Body of pancreas (tissue), 4 donors: Measurements from ENCODE around the gene ZFP36L2. TPM values are rescaled to one million over a fixed set of nuclear protein-coding genes. Genes with fewer than 3 reads are reported as not detected.

Experiments
- ATAC-seq: fragments of 150-250 bp; one replicate; pipeline ENCODE4 v1.9.1; 2016
- DNase-seq, 4 donors: peaks; one replicate each; pipeline ENCODE4 v3.0.0-alpha.2; 2019
- H3K27ac ChIP-seq, 4 donors: fragments of 200-600 bp; sonication (generic); 1 replicate in 3 of 4; 2 replicates in 1 of 4; pipeline versions ENCODE4 v1.5.1 to v1.6.1; 2016 to 2019; ENCODE audit warnings: mild to moderate bottlenecking in 1 of 4, mixed read lengths in 1 of 4, moderate library complexity in 1 of 4
- H3K27me3 ChIP-seq, 2 donors: fragments of 200-600 bp; sonication (generic); one replicate each; pipeline ENCODE4 v1.6.0; 2016; ENCODE audit warnings: mild to moderate bottlenecking in 1 of 2
- H3K36me3 ChIP-seq, 2 donors: fragments of 200-600 bp; sonication (generic); replicated peaks in 1 of 2; 2 replicates each; pipeline ENCODE4 v1.5.1; 2016; ENCODE audit warnings: low read depth in 2 of 2; ENCODE audit not compliant: insufficient read depth in 1 of 2
- H3K4me1 ChIP-seq: fragments of 200-600 bp; sonication (generic); one replicate; pipeline ENCODE4 v1.6.0; 2016
- H3K4me3 ChIP-seq, 2 donors: fragments of 200-600 bp; sonication (generic); 1 replicate in 1 of 2; 2 replicates in 1 of 2; pipeline ENCODE4 v1.5.1; 2016 to 2019
- H3K9me3 ChIP-seq, 3 donors: fragments of 200-600 bp; sonication (generic); 1 replicate in 2 of 3; 2 replicates in 1 of 3; pipeline ENCODE4 v1.5.1; 2016
- CTCF ChIP-seq, 7 experiments: fragments of 450-650 bp in 4 of 7; fragments of 200-600 bp in 3 of 7; sonication (generic) in 3 of 7; IDR thresholded peaks; one replicate each; pipeline ENCODE4 v1.5.1; 2016 to 2019; ENCODE audit warnings: antibody characterized with exemption in 7 of 7
- POLR2A ChIP-seq, 3 donors: fragments of 450-650 bp; IDR thresholded peaks; one replicate each; pipeline ENCODE4 v1.6.1; 2016; ENCODE audit warnings: antibody characterized with exemption in 3 of 3, mild to moderate bottlenecking in 2 of 3
- WGBS, 2 donors: methylation state at CpG; one replicate each; pipeline ENCODE4 v1.1.5; 2017; 5-methylcytosine and 5-hydroxymethylcytosine counted together
- intact Hi-C: fragments of 100-400 bp; cut with DNase I; formaldehyde crosslinking; loops from one replicate; pipeline ENCODE4 v1.15.1; 2023
- total RNA-seq, 2 donors: library from RNA; depleted of rRNA; stranded (reverse); fragments of >200 nt; gene quantifications; one replicate each; pipeline ENCODE4 v1.1.0, GENCODE V29; 2016

ZFP36L2 gene
- total RNA-seq, 2 donors from 2014 or later, result 57.1 to 116 TPM

DNA sequence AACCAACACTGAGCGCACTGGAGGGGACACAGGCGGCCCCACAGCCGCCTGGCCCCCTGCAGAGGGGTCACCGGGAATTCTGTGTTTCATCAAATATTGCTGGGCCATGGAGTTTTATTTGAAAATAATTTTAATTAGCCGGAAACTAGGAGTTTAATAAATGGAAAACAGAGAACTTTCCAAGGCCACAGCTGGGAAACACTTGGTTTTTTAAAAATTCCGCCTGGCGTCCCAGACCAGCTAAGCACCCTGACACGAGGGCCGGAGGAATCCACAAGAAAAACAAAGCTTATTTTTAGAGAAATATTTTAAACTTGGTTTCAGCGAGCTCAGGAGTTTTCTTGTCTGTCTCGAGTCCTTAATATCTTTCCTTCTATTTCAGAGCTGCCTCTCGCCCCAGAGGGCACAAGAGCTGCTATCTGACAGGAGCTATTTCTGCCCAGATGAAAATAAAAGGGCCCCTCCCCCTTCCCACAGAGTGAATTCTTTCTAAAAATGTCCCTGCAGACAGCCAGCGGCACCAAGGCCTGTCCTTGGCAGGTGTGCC, 8.2 kb downstream of the ZFP36L2 start:
- H3K27me3 ChIP-seq, result no peaks in the 10 kb centered on the region
- no peaks in the 10 kb centered on the region for H3K36me3 ChIP-seq
- intact Hi-C loops, result loop anchor here (10.0 kb wide), 2 partner anchors 53 to 183 kb away; no protein-coding TSS in a partner anchor
- DNase-seq (peak in 1 of 4 donors; percentile 33), ATAC-seq (no peak)
- WGBS, 2 donors, result 21 to 22% methylated on average over 13 of the region's 13 CpGs
- no peak for TF ChIP-seq POLR2A (IDR thresholded peaks at IDR 0.05)
- TF ChIP-seq CTCF (IDR thresholded peaks at IDR 0.05), result peak in 2 of 7 experiments; percentile 7 to 22
- no peak overlapping the region for H3K4me3 ChIP-seq
- no peaks in the 10 kb centered on the region for H3K9me3 ChIP-seq
- H3K4me1 ChIP-seq, result peaks cover 58% of the 10 kb centered on the region
- peak overlapping the region; percentile 88 to 98 (median 97) for H3K27ac ChIP-seq

DNA sequence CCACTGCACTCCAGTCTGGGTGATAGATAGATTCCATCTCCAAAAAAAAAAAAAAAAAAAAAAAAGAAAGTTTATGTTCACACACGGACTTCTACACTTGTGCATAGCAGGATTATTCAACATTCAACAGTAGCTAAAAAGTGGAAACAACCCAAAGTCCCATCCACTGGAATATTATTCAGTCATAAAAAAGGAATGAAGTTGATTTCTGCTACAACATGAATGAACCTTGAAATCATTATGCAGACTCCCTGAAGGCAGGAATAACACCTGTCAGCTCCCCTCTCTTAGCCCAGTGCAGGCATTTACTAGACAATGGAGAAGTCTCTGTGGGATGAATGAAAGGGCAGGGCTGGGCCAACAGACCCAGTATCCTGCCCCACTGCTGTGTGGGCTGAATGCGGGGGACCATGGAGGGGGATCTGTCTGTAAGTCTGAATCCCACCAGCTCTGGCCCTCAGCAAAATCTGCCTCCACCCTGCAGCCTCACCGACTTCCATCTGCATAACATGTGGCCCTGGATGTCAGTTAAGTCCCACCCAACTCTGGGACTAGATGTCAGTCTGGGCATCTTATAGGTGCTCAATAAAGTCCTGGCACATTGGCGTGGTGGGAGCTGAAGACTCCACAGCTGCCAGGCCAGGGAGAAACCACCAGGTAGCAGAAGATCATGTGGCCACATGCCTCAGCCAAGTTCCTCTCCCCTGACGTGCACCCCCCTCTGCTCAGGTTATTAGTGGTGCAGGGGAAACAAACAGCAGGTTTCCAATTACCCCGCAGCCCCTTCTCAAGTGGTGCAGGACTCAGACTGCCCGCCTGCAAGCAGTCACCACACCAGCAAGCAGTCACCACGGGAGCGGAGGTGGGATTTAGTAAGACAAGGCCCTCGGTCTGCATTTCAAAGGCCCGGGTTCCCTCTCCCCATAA, 8.9 kb downstream of the ZFP36L2 start:
- 48 to 53% methylated on average over 9 to 11 of the region's 11 CpGs for WGBS, 2 donors
- H3K9me3 ChIP-seq, result no peaks in the 10 kb centered on the region
- peak overlapping the region; percentile 88 to 98 (median 97) for H3K27ac ChIP-seq
- H3K4me3 ChIP-seq, result no peak overlapping the region
- no peak for TF ChIP-seq CTCF (IDR thresholded peaks at IDR 0.05)
- TF ChIP-seq POLR2A (IDR thresholded peaks at IDR 0.05), result no peak
- ATAC-seq (no peak), DNase-seq (peak in 3 of 4 donors; percentile 39 to 53 (median 47))
- intact Hi-C loops, result loop anchor here (10.0 kb wide), 2 partner anchors 53 to 183 kb away; no protein-coding TSS in a partner anchor
- H3K4me1 ChIP-seq, result peaks cover 53% of the 10 kb centered on the region
- no peaks in the 10 kb centered on the region for H3K36me3 ChIP-seq
- no peaks in the 10 kb centered on the region for H3K27me3 ChIP-seq

GRCh38 chr2:43216629-43217028, 9.8 kb downstream of the ZFP36L2 start:
- TF ChIP-seq CTCF (IDR thresholded peaks at IDR 0.05), result no peak
- TF ChIP-seq POLR2A (IDR thresholded peaks at IDR 0.05), result no peak
- H3K27me3 ChIP-seq, result no peaks in the 10 kb centered on the region
- no peak for ATAC-seq
- WGBS, 2 donors, result 89% methylated on average over 8 of the region's 8 CpGs
- H3K36me3 ChIP-seq, result no peaks in the 10 kb centered on the region
- H3K4me3 ChIP-seq, result no peak overlapping the region
- H3K27ac ChIP-seq, result no peak overlapping the region
- no peak for DNase-seq
- H3K9me3 ChIP-seq, result no peaks in the 10 kb centered on the region
- intact Hi-C loops, result loop anchor here (10.0 kb wide), 2 partner anchors 52 to 182 kb away; no protein-coding TSS in a partner anchor
- H3K4me1 ChIP-seq, result peaks cover 44% of the 10 kb centered on the region

DNA sequence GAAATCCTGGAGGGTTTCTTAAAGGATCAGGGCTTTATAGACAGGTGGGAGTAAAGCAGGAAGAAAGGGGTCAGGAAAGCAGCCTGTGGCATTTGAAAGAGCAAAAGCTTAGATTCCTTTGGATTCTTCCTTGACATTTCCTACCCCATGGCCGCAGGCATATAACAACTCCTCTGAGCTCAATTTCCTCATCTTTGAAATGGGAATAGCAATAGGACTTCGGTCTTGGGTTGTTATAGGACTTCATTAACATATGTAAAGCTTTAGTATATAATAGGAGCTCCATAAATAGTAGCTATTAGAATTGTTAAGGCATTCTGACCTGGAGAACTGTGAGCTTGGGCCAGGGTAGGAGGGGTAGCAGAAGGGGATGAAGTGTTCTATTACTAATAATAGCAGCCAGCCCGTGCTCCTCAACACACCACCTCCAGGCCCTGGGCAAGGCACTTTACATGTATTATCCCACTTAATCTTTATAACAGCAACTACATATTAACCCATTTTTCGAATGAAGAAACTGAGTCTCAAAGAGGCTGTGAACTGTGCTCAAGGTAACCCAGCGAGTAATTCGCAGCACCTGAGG, 10.6 kb downstream of the ZFP36L2 start:
- TF ChIP-seq POLR2A (IDR thresholded peaks at IDR 0.05) (no peak), CTCF (IDR thresholded peaks at IDR 0.05) (no peak)
- H3K4me3 ChIP-seq, result no peak overlapping the region
- DNase-seq (no peak), ATAC-seq (no peak)
- no peak overlapping the region for H3K27ac ChIP-seq
- no peaks in the 10 kb centered on the region for H3K9me3 ChIP-seq
- intact Hi-C loops, result loop anchor here (10.0 kb wide), 2 partner anchors 51 to 181 kb away; no protein-coding TSS in a partner anchor
- H3K4me1 ChIP-seq, result peaks cover 35% of the 10 kb centered on the region
- H3K36me3 ChIP-seq, result no peaks in the 10 kb centered on the region
- H3K27me3 ChIP-seq, result no peaks in the 10 kb centered on the region
- WGBS, 2 donors, result 84 to 90% methylated on average over 6 of the region's 6 CpGs
